ENCODE results near the gene FMNL2. TPM values are rescaled to one million over a fixed set of nuclear protein-coding genes. Genes with fewer than 3 reads are reported as not detected.

FMNL2 gene
- total RNA-seq, 1 donor from 2014 or later: 24.7 TPM

GRCh38 chr2:152578573-152578972 lies 243.6 kb downstream of the FMNL2 start:
- TF ChIP-seq, protein P1, sequence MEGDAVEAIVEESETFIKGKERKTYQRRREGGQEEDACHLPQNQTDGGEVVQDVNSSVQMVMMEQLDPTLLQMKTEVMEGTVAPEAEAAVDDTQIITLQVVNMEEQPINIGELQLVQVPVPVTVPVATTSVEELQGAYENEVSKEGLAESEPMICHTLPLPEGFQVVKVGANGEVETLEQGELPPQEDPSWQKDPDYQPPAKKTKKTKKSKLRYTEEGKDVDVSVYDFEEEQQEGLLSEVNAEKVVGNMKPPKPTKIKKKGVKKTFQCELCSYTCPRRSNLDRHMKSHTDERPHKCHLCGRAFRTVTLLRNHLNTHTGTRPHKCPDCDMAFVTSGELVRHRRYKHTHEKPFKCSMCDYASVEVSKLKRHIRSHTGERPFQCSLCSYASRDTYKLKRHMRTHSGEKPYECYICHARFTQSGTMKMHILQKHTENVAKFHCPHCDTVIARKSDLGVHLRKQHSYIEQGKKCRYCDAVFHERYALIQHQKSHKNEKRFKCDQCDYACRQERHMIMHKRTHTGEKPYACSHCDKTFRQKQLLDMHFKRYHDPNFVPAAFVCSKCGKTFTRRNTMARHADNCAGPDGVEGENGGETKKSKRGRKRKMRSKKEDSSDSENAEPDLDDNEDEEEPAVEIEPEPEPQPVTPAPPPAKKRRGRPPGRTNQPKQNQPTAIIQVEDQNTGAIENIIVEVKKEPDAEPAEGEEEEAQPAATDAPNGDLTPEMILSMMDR (IDR thresholded peaks at IDR 0.05; ENCODE audit: insufficient read depth, low read length, severe bottlenecking): no peak
- Histone ChIP-seq H3K27me3 (ENCODE audit: control insufficient read depth, insufficient read depth, low read length) (no peaks in the 10 kb centered on the region), H3K36me3 (ENCODE audit: control insufficient read depth, insufficient read depth, low read length) (no peaks in the 10 kb centered on the region), H3K4me3 (ENCODE audit: low read depth, low read length) (no peak overlapping the region)
- no peak for FAIRE-seq
- DNase-seq (ENCODE audit: low read depth): no peak

- DNase-seq (ENCODE audit: low read depth) (peak; percentile 17), FAIRE-seq (no peak)
- H3K4me3 ChIP-seq (ENCODE audit: low read depth, low read length): no peak overlapping the region
- H3K36me3 ChIP-seq (ENCODE audit: control insufficient read depth, insufficient read depth, low read length): no peaks in the 10 kb centered on the region
- no peaks in the 10 kb centered on the region for H3K27me3 ChIP-seq (ENCODE audit: control insufficient read depth, insufficient read depth, low read length)
- TF ChIP-seq, protein P1 (IDR thresholded peaks at IDR 0.05; ENCODE audit: insufficient read depth, low read length, severe bottlenecking): no peak
These were observed 245.7 kb downstream of the FMNL2 start for GRCh38 chr2:152580714-152581113.

DNA sequence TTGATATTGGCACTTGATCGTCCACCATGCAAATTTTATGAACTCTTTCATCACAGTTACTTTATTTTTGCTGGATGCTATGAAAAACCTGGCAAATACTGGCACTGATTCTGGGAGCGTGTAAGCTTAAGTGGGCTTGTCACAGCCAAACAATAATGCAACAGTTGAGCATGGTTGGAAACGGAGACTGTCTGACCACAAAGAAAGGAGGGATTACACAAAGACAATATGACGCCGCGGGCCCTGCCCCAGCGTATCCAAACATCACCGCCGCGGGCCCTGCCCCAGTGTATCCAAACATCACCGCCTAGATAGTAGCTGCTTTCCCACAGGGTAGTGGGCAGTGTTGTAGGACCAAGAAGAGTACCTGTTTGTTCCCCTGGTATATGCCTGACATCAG lies 246.4 kb downstream of the FMNL2 start:
- H3K4me3 ChIP-seq (ENCODE audit: low read depth, low read length): no peak overlapping the region
- H3K27me3 ChIP-seq (ENCODE audit: control insufficient read depth, insufficient read depth, low read length): no peaks in the 10 kb centered on the region
- no peaks in the 10 kb centered on the region for H3K36me3 ChIP-seq (ENCODE audit: control insufficient read depth, insufficient read depth, low read length)
- TF ChIP-seq, protein P1 (IDR thresholded peaks at IDR 0.05; ENCODE audit: insufficient read depth, low read length, severe bottlenecking): no peak
- peak; percentile 23 for DNase-seq (ENCODE audit: low read depth)
- FAIRE-seq: no peak

- H3K36me3 ChIP-seq (ENCODE audit: control insufficient read depth, insufficient read depth, low read length): no peaks in the 10 kb centered on the region
- H3K27me3 ChIP-seq (ENCODE audit: control insufficient read depth, insufficient read depth, low read length): no peaks in the 10 kb centered on the region
- no peak for DNase-seq (ENCODE audit: low read depth)
- H3K4me3 ChIP-seq (ENCODE audit: low read depth, low read length): no peak overlapping the region
- FAIRE-seq: no peak
- TF ChIP-seq, protein P1 (IDR thresholded peaks at IDR 0.05; ENCODE audit: insufficient read depth, low read length, severe bottlenecking): no peak
These were observed 247.1 kb downstream of the FMNL2 start for GRCh38 chr2:152582081-152582480.

DNA sequence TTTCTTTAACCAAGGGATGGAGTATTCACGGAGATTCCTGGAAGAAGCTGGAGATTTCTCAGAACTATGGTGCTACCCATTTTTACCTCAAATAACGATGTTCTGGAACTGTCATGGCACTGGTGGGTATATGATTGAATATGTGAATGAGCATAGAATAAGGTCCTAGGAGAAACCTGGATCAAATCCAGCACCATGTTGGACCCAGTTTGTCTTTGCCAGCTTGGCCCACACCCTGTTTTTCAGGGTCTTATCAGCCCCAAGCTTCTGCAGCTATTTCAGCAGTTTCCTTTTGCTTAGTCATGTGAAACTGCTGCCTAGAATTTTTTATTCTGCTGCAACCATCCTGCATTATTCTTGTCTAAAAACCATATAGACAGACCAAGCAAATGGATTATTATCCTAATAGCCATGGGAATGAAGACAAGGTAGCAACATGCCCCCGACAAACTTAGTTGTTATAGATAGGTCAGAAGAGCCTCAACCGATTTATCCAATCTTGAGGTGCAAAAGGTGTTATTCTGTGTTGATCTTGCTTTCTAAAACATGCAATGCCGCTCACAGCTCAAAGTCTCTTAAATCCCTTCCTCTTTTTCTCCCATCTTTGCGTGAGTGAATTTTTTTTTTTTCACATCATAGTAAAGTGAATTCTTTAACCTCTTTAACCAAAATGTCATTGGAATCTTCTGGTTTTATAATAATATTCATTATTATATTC lies 248.7 kb downstream of the FMNL2 start:
- FAIRE-seq: no peak
- DNase-seq (ENCODE audit: low read depth): no peak

More for the DNA sequence above, 248.7 kb downstream of the FMNL2 start:
- Histone ChIP-seq H3K36me3 (ENCODE audit: control insufficient read depth, insufficient read depth, low read length) (no peaks in the 10 kb centered on the region), H3K4me3 (ENCODE audit: low read depth, low read length) (no peak overlapping the region), H3K27me3 (ENCODE audit: control insufficient read depth, insufficient read depth, low read length) (no peaks in the 10 kb centered on the region)
- TF ChIP-seq, protein P1 (IDR thresholded peaks at IDR 0.05; ENCODE audit: insufficient read depth, low read length, severe bottlenecking): no peak
